Sigmoid colon (tissue), 7 donors: ENCODE measurements around the gene VGLL4. TPM values are rescaled to one million over a fixed set of nuclear protein-coding genes. Genes with fewer than 3 reads are reported as not detected.

Experiments used
- polyA plus RNA-seq, 3 donors: library from polyadenylated mRNA; stranded (reverse); fragments of 200-250 nt; gene quantifications; one replicate each; pipeline ENCODE4 v1.2.3, GENCODE V29; 2013
- small RNA-seq, 3 donors: library from RNA; depleted of rRNA; stranded (forward); fragments of <200 nt; gene quantifications; one replicate each; pipeline ENCODE3, GENCODE V24; 2016
- total RNA-seq, 4 donors: library from RNA; depleted of rRNA; stranded (reverse); fragments of >200 nt; gene quantifications; one replicate each; pipeline ENCODE4 v1.1.0, GENCODE V29; 2016
- donor health status: healthy with polysubstance abuse.
- donor health status: Bipolar disorder and iron deficiency.
- donor health status: healthy.

Gene VGLL4
- total and polyA plus RNA-seq, 7 donors, result 26.4 to 56.5 (median 41.5) TPM

Small RNAs within 50 kb of the gene (small RNA-seq; reads per million reads assigned to genes)
- gene AC022001.1, result 0 reads per million in 3 donors

Other genes starting within 250 kb of the VGLL4 start
- gene TAMM41, start 203.0 kb upstream of the VGLL4 start, total RNA-seq, result 10 to 100 TPM in 3 of 4 donors, 1 to 10 TPM in 1; 6.7 to 14.7 (median 10.4) TPM
- gene TAMM41, start 203.0 kb upstream of the VGLL4 start, polyA plus RNA-seq, result 10 to 100 TPM in 1 of 3 donors, 1 to 10 TPM in 2; 4.2 to 14.1 (median 5.1) TPM